ENCODE data around the gene PPFIA2.

- TF ChIP-seq CTCF (IDR thresholded peaks at IDR 0.05; ENCODE audit: poor library complexity, severe bottlenecking) (peak; percentile 37), POLR2AphosphoS5 (IDR thresholded peaks at IDR 0.05) (no peak), EZH2 (IDR thresholded peaks at IDR 0.05; ENCODE audit: borderline replicate concordance, insufficient read depth, low read length, poor library complexity, severe bottlenecking) (no peak)
Observed at GRCh38 chr12:81450920-81451739, 308.0 kb downstream of the PPFIA2 start.

Data from neural cell (in vitro differentiated cells).